ENCODE data around the gene PDE4B.
"Not testable (repeated sequence)": the region's sequence is repeated elsewhere in the genome, so short reads cannot be mapped to it uniquely, and the experiment has no call there.

Gene PDE4B

DNA sequence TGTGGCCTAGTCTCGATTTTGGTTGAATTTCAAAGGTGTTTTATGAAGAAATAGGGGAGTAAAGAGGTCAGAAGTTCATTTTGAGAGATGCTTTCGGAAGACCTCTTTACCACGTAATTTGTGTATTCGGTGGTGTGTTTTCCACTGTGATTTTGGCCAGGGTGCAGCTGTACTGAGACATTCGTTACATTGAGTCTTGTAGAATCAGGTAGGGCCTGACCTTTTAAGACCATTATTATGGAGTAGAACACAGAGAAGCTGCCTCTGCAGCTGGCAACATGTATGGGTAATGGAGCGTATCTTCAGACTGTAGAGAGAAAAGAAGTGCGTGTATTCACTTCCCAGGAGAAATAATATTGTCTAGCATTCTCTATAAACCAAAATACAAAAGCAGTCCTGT is 326.5 kb downstream of the PDE4B start:
- no peak for DNase-seq (ENCODE audit: low read depth in 2 of 2, low spot score in 1 of 2)

DNA sequence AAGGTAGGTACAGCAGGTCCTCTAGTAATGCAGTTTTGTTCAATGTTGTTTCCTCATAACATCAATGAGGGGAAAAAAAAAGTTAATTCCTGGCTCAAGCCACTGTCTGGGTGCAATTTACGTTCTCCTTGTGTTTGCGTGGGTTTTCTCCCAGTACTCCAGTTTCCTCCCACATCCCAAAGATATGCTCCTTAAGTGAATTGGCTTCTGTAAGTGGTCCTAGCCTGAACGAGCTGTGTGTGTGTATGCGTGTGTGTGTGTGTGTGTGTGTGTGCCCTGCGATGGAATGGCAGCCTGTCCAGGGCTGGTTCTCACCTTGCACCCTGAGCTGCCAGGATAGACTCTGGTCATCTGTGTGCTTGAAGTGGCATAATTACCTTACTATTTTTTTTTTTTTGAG is 332.0 kb downstream of the PDE4B start:
- no peak for DNase-seq (ENCODE audit: low read depth in 2 of 2, low spot score in 1 of 2)

DNA sequence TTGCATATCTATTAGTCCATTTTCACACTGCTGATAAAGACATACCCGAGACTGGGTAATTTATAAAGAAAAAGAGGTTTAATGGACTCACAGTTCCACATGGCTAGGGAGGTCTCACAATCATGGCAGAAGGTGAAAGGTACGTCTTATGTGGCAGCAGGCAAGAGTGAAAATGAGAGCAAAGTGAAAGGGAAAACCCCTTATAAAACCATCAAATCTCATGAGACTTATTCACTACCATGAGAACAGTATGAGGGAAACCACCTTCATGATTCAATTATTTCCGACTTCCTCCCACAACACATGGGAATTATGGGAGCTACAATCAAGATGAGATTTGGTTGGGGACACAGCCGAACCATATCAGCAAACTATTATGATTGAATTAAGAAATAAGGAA is 335.9 kb downstream of the PDE4B start:
- not testable (repeated sequence) for DNase-seq (ENCODE audit: low read depth in 2 of 2, low spot score in 1 of 2)

DNA sequence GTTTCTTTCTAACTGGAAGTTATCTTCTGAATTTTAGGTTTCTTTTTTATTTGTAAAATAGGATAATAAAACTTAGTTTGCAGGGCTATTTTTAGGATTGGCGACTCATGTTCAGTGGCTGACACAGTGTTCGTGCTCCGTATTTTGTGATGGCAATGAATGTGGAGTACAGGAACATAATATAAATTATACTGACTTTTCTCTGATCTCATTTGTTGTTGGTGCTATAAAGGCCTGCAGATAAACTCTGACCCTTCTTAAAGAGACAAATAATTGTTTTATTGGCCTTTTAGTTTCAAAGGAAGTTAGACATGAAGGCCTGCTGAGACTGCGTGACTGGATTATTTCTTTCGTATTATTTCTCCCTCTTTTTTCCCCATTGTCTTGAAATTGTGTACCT is 339.6 kb downstream of the PDE4B start:
- no peak for DNase-seq (ENCODE audit: low read depth in 2 of 2, low spot score in 1 of 2)

DNA sequence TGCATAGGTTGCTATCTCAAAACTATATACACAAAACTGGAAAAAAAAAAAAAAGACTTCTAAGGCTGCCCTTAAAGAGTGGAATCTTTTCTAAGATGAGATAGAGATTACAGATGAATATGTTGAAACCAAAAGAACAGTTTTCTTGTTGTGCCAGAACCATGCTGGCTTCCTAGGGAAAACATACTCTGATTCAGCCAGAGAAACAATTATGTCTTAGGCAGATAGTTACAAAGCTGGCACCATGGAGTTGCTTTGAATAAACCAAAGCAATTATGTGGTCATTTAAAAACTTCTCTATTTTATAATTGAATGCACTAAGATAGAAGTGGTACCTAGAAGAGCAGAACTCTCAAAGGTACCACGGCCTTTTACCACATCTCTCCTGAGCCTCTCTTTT is 341.3 kb downstream of the PDE4B start:
- no peak for DNase-seq (ENCODE audit: low read depth in 2 of 2, low spot score in 1 of 2)

DNA sequence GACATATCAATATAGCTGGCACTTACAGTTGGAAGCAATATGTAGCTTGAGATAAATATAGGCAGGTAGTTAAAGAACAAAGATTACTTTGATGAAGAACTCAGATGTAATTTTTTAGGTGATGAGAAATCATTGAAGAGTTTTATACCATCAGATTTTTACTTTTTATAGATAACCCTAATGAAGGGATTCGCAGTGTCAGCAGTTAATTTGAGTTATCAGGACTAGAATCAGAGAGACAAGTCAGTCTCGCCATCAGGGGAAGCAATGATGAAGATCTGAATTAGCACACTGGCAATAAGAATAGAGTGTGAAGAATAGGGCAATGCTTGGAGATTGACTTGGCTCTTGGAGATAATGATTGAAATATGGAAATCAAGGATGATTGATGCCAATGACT is 342.5 kb downstream of the PDE4B start:
- DNase-seq (ENCODE audit: low read depth in 2 of 2, low spot score in 1 of 2) = no peak

DNA sequence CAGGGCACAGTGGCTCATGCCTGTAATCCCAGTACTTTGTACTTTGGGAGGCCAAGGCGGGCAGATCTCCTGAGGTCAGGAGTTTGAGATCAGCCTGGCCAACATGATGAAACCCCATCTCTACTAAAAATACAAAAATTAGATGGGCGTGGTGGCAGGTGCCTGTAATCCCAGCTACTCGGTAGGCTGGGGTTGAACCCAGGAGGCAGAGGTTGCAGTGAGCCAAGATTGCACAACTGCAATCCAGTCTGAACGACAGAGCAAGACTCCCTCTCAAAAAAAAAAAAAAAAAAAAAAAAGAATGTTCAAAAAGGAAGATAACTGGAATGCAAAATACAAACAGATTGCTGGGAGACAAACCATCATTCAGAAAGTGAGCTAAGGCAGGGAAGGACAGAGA is 343.7 kb downstream of the PDE4B start:
- not testable (repeated sequence) for DNase-seq (ENCODE audit: low read depth in 2 of 2, low spot score in 1 of 2)

DNA sequence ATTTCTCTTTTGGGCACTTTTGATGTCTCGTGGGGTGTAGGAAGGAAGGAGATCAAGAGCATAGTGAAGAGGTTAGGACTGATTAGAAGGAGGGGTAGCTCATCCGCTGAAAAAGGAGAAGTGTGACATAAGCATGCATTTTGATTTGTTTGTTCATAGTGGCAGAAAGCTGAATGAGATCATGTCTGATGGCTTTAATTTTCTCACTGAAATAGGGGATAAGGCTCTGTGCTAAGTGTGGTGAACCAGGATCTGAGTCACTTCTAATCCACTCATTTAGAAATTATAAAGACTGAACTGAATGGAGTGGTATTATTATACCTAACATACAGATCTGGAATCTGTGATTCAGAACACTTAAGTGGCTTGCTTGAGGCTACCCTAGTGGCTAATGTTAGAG is 344.5 kb downstream of the PDE4B start:
- DNase-seq (ENCODE audit: low read depth in 2 of 2, low spot score in 1 of 2) = no peak

DNA sequence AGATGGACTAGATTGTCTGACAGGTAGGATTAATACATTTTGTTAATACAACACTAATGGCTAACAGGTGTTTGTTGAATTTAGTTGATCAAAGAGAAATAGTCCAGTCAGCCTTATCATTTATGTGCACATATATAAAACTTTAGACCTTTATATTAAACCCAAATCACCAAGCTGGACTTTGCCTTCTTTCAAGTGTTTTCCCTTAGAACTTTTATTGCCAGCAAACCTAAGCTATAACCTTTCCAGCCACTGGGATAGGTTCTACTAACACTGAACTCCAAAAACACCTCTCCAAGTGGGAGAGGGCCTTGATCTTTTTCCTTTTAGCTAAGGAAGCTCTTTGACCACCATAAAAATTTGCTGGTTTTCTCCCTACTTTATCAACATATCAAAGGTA is 345.9 kb downstream of the PDE4B start:
- DNase-seq (ENCODE audit: low read depth in 2 of 2, low spot score in 1 of 2) = no peak

DNA sequence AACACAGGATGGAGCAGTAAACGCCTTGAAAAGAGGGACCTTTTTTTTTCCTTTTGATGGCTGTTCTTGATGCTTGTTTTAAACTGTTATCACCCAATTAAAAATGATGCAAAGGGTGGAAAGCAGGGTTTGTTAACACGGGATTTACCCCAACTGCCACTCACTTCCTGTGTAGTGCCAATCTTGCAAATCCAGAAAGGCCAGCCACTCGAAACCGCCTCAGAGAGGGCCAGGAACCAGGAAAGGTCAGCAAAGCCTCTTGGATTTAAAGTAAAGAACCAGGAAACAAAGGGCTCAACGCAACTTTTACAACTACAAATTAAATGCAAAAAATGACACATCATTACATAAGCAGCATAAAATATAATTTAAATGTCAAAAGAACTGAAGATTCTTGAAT is 347.4 kb downstream of the PDE4B start:
- no peak for DNase-seq (ENCODE audit: low read depth in 2 of 2, low spot score in 1 of 2)

DNA sequence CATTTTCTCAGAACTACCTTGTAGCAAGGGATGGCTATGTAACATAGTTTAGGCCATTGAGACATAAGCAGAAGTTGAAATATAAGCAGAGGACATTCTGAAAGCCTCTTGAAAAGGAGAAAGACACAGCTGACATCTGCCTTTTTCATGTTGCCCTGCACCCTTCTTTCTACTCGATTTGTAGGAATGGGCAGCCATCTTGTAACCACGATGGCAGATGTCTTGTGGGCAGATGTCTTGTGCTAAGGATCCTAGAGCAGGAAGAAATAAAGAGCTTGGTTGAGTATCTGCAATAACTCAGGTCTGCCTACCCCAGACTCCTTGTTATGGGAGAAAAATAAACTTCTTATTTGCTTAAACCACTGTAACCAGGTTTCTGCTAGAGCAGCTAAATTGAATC is 351.0 kb downstream of the PDE4B start:
- DNase-seq (ENCODE audit: low read depth in 2 of 2, low spot score in 1 of 2) = no peak

DNA sequence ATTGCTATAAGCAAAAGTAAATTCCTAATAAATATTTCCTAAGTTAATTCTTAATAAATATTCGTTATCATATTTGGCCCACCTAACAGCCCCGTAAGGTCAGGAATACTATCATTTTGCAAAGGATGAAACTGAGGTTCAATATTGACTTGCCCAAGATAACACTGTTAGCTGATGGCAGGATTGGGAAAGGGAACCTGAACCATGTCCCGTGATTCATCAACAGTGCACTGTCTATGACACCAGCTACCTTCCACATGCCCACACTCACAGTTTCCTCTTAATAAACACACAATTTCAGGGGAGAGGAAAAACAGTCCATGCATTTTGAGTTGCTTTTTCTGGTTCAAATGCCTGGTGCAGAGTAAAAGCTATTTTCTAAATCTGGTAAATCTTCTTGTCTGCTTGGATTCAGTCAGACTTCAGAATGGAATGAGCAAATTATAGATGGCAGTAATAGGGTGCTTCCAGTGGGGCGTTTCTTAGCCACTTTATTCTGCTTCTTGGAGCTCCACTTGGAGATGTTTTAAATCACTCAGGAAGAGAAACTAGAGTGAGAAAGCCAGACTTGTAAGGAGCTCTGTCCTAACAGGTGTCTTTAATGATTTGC is 354.6 kb downstream of the PDE4B start:
- DNase-seq (ENCODE audit: low read depth in 2 of 2, low spot score in 1 of 2) = no peak

DNA sequence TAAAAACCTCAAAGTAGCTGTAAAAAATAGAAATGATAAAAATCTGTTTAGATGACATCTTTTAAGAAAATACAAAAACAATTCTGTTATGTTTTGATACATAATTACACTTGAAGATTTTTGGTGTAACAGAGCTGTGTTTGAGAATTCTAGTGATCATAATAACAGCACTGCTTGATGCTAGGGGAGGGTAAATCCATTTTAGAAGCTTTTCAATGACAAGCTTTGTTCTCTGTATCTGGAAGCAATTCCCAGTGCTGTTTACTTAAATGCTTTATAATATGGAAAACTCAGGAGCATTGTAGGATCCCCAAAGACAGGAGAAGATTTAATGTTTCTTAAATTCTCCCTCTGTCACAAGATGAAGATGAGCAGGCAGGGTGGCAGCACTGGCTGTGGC is 359.3 kb downstream of the PDE4B start:
- no peak for DNase-seq (ENCODE audit: low read depth in 2 of 2, low spot score in 1 of 2)

DNA sequence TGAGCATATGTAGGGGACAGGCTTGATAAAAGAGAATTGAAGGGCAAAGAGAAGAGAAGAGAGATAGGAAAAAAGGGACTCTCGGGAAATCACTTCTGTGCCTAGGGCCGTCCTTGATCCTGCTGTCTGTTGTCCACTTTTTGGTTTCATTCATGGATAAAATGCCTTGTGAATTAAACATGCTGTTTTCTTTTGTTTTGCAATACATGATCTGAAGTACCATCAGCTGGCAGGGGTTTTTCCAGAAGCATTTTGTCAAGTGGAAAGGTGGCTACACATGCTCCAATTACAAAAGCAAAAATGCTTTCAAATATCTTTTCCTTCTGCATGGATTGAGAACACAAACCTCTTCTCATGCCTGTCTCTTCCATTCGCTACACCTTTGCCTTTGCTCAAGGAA is 361.7 kb downstream of the PDE4B start:
- no peak for DNase-seq (ENCODE audit: low read depth in 2 of 2, low spot score in 1 of 2)

DNA sequence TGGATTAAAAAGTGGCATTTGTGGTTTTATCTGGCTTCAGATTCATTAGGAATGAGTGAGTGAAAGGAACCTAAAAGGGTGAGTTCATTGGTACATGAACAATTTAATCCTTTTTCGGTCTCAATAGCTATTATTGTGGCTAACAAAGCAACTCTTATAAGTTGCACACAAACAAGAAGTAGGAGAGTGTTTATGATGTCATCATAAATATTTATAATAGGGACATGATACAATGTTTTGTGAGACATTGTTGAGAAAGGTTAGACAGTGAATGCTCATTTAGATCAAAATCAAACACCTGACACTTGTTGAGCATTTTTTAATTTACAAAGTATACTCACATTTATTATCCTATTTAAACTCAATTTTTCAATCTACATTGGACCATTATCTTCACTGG is 363.4 kb downstream of the PDE4B start:
- no peak for DNase-seq (ENCODE audit: low read depth in 2 of 2, low spot score in 1 of 2)

DNA sequence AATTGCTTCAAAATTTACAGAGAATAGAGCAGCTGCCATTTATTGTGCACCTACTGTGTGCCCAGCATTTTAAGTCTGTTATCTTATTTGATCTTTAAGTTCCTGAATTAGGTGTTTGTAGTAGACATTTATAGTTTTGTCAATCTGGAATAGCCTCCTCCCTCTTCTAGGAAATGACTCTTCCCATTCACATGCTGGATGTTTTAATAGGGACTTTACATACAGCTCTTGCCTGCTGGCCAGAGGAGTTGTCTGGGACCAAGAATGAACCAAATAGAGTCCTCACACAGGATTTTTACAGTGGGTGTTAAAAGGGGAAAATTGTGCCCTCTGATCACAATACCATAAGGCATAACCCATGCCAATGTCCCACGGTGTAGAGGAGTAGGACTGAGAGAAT is 367.1 kb downstream of the PDE4B start:
- DNase-seq (ENCODE audit: low read depth in 2 of 2, low spot score in 1 of 2) = no peak

DNA sequence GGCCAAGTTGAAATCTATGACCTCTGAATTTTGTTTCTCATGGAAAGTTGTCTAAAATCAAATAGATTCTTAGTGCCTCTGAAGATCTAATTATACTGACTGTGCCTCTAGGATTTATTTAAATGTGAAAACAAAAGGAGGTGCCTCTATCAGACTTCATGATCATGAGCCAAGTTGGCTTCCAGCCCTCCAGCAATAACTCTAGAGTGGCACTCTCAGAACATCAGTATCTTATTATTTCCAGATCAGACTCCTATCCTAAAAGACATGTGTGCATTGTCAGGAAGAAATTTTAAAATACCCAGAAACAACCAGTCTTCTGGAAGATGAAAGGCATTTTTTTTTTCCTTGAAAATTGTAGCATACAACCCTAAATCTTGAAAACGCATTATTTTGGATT is 368.0 kb downstream of the PDE4B start:
- DNase-seq (ENCODE audit: low read depth in 2 of 2, low spot score in 1 of 2) = no peak

DNA sequence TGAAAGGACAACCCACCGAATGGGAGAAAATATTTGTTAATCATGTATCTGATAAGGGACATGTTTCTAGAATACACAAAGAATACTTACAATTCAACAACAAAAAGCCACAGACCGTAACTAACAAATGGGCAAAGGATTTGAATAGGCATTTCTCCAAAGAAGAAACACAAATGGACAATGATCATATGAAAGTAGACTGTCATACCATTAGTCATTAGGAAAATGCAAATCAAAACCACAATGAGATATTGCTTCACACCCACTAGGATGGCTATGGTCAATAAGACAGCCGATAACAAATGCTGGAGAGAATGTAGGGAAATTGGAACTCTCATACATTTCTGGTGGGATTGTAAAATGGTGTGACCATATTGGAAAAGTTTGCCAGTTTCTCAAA is 374.1 kb downstream of the PDE4B start:
- no peak for DNase-seq (ENCODE audit: low read depth in 2 of 2, low spot score in 1 of 2)

DNA sequence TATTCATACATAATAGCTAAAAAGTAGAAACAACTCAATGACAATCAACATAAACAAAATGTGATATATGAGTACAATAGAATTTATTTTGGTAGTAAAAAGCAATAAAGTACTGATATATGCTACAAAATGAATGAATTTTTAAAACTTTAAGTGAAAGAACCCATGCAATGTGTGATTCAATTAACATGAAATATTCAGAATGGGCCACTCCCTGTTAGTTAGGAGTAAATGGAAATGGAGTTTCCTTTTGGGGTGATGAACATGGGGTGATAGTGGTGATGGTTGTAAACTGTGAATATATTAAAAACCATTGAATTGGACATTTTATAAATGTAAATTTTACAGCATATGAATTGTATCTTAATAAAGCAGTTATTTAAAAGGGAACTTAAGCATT is 374.6 kb downstream of the PDE4B start:
- no peak for DNase-seq (ENCODE audit: low read depth in 2 of 2, low spot score in 1 of 2)

DNA sequence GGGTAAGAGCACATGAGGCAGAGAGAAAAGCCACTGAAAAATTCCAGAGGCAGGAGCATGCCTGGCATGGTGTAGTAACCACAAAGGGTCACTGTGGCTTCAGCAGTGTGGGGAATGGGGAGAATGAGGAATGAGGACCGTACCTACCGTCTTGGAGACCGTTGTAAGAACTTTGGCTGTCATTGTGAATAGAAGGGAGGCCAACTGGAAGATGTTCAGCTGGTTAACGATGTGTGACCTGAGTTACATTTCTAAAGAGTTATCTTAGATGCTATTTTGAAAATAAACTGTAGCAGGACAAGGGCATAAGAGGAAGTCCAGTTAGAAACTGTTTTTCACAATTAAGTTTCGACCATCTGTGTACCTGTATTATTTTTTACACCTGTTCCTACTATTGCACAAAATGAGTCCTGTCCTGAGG is 375.8 kb downstream of the PDE4B start:
- no peak for DNase-seq (ENCODE audit: low read depth in 2 of 2, low spot score in 1 of 2)

DNA sequence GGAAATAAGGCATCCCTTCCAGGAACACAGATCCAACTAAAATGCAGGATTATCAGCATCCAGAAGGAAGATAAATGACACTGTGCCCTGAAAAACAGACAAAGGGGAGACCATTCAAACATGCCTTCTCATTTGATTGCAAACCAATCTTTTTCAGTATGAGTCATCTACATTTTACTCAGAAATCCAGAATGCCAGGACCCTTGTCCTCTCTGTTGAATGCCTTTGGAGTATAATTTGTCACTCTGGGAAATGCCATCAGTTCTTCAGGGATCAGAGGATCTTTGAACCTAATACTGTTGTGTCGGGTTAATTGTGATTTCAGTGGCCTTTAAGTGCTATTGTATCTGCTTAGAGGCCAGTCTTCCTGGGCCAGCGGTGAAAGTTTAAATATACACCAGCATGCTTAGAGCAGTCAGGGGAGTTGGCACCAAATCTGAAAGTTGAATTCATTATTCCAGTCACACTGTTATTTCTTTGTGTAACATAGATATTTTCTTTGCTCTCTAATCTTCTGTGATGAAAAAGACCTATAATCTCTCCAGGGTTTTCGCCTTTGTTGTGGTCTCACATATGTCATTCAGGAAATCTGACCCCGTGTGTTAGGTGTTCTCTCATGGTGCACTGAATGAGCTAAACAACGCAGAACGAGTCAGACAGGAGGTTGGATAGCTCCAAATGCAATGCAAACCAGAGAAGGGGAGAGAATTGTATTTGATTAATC is 376.4 kb downstream of the PDE4B start:
- DNase-seq (ENCODE audit: low read depth in 2 of 2, low spot score in 1 of 2) = no peak

DNA sequence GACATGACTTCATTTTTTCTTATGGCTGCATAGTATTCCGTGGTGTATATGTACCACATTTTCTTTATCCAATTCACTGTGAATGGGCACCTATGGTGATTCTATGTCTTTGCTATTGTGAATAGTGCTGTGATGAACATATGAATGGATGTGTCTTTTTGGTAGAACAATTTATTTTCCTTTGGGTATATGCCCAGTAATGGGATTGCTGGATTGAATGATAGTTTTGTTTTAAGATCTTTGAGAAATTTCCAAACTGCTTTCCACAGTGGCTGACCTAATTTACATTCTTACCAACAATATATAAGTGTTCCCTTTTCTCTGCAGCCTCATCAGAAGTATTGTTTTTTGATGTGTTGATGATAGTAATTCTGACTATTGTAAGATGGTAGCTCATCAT is 379.6 kb downstream of the PDE4B start:
- no peak for DNase-seq (ENCODE audit: low read depth in 2 of 2, low spot score in 1 of 2)

DNA sequence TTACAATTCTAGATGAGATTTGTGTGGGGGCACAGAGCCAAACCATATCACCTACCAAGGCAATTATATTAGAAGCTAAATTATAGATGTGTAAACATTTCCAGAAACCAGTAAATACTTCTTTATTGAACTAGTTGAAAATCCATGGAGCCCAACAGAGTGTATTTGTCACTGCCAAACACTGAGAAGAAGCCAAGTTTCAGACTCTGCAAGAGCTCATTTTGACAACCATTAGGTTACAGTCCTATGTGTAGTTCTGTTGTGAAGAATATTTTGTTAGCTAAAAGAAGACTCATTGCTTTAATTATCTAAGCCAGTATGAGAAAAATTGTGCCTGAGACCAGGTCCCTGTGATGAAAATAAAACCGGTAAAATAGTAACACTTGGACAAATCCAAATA is 382.4 kb downstream of the PDE4B start:
- DNase-seq (ENCODE audit: low read depth in 2 of 2, low spot score in 1 of 2) = no peak

All from stimulated activated CD8-positive, alpha-beta memory T cell treated with anti-CD3 and anti-CD28 coated beads, Interleukin-4, amount 100 ng/mL, for 4 hours (primary cell).